ENCODE data around the gene OR2T35. TPM values are rescaled to one million over a fixed set of nuclear protein-coding genes. Genes with fewer than 3 reads are reported as not detected.
A peak's percentile ranks its signal among the peaks of the same experiment; 100 is the strongest.

Gene OR2T35
- total RNA-seq, 1 donor: not detected

- TF ChIP-seq CTCF (IDR thresholded peaks at IDR 0.05; ENCODE audit: insufficient read depth, low read length): no peak
- no peak for DNase-seq (ENCODE audit: low read depth)
- H3K4me3 ChIP-seq (ENCODE audit: low read depth, low read length): no peak overlapping the region
These were observed 19.1 kb downstream of the OR2T35 start for GRCh38 chr1:248625971-248626370.

- no peak for TF ChIP-seq CTCF (IDR thresholded peaks at IDR 0.05; ENCODE audit: insufficient read depth, low read length)
- H3K4me3 ChIP-seq (ENCODE audit: low read depth, low read length): no peak overlapping the region
- DNase-seq (ENCODE audit: low read depth): no peak
These were observed 19.9 kb downstream of the OR2T35 start for GRCh38 chr1:248625166-248625565.

GRCh38 chr1:248622570-248623001, 22.5 kb downstream of the OR2T35 start:
- peak; percentile 46 for TF ChIP-seq CTCF (IDR thresholded peaks at IDR 0.05; ENCODE audit: insufficient read depth, low read length)
- DNase-seq (ENCODE audit: low read depth): peak; percentile 55
- no peak overlapping the region for H3K4me3 ChIP-seq (ENCODE audit: low read depth, low read length)

- no peak for DNase-seq (ENCODE audit: low read depth)
- no peak overlapping the region for H3K4me3 ChIP-seq (ENCODE audit: low read depth, low read length)
- TF ChIP-seq CTCF (IDR thresholded peaks at IDR 0.05; ENCODE audit: insufficient read depth, low read length): no peak
These were observed 23.3 kb downstream of the OR2T35 start for GRCh38 chr1:248621770-248622169.

- DNase-seq (ENCODE audit: low read depth): peak; percentile 50
- peak; percentile 63 for TF ChIP-seq CTCF (IDR thresholded peaks at IDR 0.05; ENCODE audit: insufficient read depth, low read length)
- no peak overlapping the region for H3K4me3 ChIP-seq (ENCODE audit: low read depth, low read length)
These were observed 26.2 kb downstream of the OR2T35 start for GRCh38 chr1:248618878-248619277.

- no peak overlapping the region for H3K4me3 ChIP-seq (ENCODE audit: low read depth, low read length)
- TF ChIP-seq CTCF (IDR thresholded peaks at IDR 0.05; ENCODE audit: insufficient read depth, low read length): no peak
- DNase-seq (ENCODE audit: low read depth): no peak
These were observed 27.0 kb downstream of the OR2T35 start for GRCh38 chr1:248618119-248618518.

GRCh38 chr1:248613742-248614141, 31.3 kb downstream of the OR2T35 start:
- H3K4me3 ChIP-seq (ENCODE audit: low read depth, low read length): no peak overlapping the region
- no peak for DNase-seq (ENCODE audit: low read depth)
- no peak for TF ChIP-seq CTCF (IDR thresholded peaks at IDR 0.05; ENCODE audit: insufficient read depth, low read length)
